OCI-LY3 (cell line): Measurements from ENCODE around the gene MRPS2.

Experiments
- CTCF ChIP-seq: fragments of 200-600, 300-600 bp; sonication (generic); IDR thresholded peaks from 2 replicates; pipeline ENCODE4 v1.5.1; 2014; ENCODE audit warnings: antibody characterized with exemption, low read length, low read depth
- EZH2phosphoT487 ChIP-seq: fragments of 200-600 bp; shearing (Covaris generic); IDR thresholded peaks from 2 replicates; pipeline ENCODE4 v1.6.1; 2018; ENCODE audit warnings: antibody characterized with exemption, mixed run types, low read depth

- TF ChIP-seq CTCF (no peak), EZH2phosphoT487 (no peak)
These were observed 13.0 kb upstream of the MRPS2 start for GRCh38 chr9:135487281-135488012.
